Osteoblast (primary cell): ENCODE results near the gene LAMA1. TPM values are rescaled to one million over a fixed set of nuclear protein-coding genes. Genes with fewer than 3 reads are reported as not detected.

Experiments used
- DNase-seq: peaks from one replicate; pipeline ENCODE4 v3.0.0; 2011; ENCODE audit warnings: low spot score, mixed read lengths; ENCODE audit not compliant: insufficient read length; ENCODE audit errors: missing footprints
- H2AFZ ChIP-seq: 2 replicates; pipeline ENCODE4 v1.6.0; 2011; ENCODE audit warnings: mild to moderate bottlenecking, low read length
- H3K27ac ChIP-seq: 2 replicates; pipeline ENCODE4 v1.5.1; 2011; ENCODE audit warnings: mild to moderate bottlenecking, low read depth, low read length, moderate library complexity
- H3K27me3 ChIP-seq: 2 replicates; pipeline ENCODE4 v1.6.0; 2012; ENCODE audit warnings: mild to moderate bottlenecking, control low read depth, inconsistent platforms, low read length, moderate library complexity; ENCODE audit not compliant: insufficient read depth
- H3K36me3 ChIP-seq: 2 replicates; pipeline ENCODE4 v1.5.1; 2011; ENCODE audit warnings: mild to moderate bottlenecking, low read length, control low read depth, moderate library complexity; ENCODE audit not compliant: insufficient read depth
- H3K4me1 ChIP-seq: 2 replicates; pipeline ENCODE4 v1.5.1; 2011; ENCODE audit warnings: mild to moderate bottlenecking, low read length, control low read depth, moderate library complexity; ENCODE audit not compliant: insufficient read depth
- H3K4me2 ChIP-seq: 2 replicates; pipeline ENCODE4 v1.6.0; 2011; ENCODE audit warnings: mild to moderate bottlenecking, low read length; ENCODE audit not compliant: insufficient read depth
- H3K4me3 ChIP-seq: fragments of 200-600 bp; sonication (generic); 3 replicates; pipeline ENCODE4 v1.5.1; 2012; ENCODE audit warnings: mild to moderate bottlenecking, low read length, inconsistent platforms; ENCODE audit not compliant: insufficient read depth
- H3K79me2 ChIP-seq: 2 replicates; pipeline ENCODE4 v1.6.0; 2012; ENCODE audit warnings: mild to moderate bottlenecking, low read length, control low read depth, inconsistent platforms; ENCODE audit not compliant: insufficient read depth
- H3K9me3 ChIP-seq: 2 replicates; pipeline ENCODE4 v1.5.1; 2011; ENCODE audit warnings: low read depth, low read length, control low read depth
- H4K20me1 ChIP-seq: 2 replicates; pipeline ENCODE4 v1.6.0; 2012; ENCODE audit warnings: mild to moderate bottlenecking, low read length, control low read depth; ENCODE audit not compliant: insufficient read depth
- CTCF ChIP-seq: IDR thresholded peaks from 2 replicates; pipeline ENCODE4 v1.5.1; 2011; ENCODE audit warnings: mild to moderate bottlenecking, low read depth, low read length, moderate library complexity; ENCODE audit errors: extremely low read depth
- total RNA-seq: library from RNA; depleted of rRNA; stranded (reverse); fragments of >200 nt; gene quantifications from 2 replicates; pipeline ENCODE4 v1.2.3, GENCODE V29; 2012

Gene LAMA1
- total RNA-seq, 1 donor = 8.3 TPM

- no peak overlapping the region for H3K4me2 ChIP-seq
- no peak overlapping the region for H2AFZ ChIP-seq
- peaks cover 6% of the 10 kb centered on the region for H3K36me3 ChIP-seq
- no peak overlapping the region for H3K4me3 ChIP-seq
- no peak overlapping the region for H3K27ac ChIP-seq
- TF ChIP-seq CTCF = no peak
- no peaks in the 10 kb centered on the region for H3K27me3 ChIP-seq
- no peaks in the 10 kb centered on the region for H3K4me1 ChIP-seq
- H3K79me2 ChIP-seq = no peaks in the 10 kb centered on the region
- H4K20me1 ChIP-seq = no peaks in the 10 kb centered on the region
- H3K9me3 ChIP-seq = no peaks in the 10 kb centered on the region
- no peak for DNase-seq
These were observed 137.2 kb downstream of the LAMA1 start for GRCh38 chr18:6980363-6980762.

- Histone ChIP-seq H3K4me1 (no peaks in the 10 kb centered on the region), H3K27me3 (no peaks in the 10 kb centered on the region), H3K4me3 (no peak overlapping the region), H3K79me2 (no peaks in the 10 kb centered on the region), H3K36me3 (peaks cover 6% of the 10 kb centered on the region), H3K9me3 (no peaks in the 10 kb centered on the region), H4K20me1 (no peaks in the 10 kb centered on the region), H3K27ac (no peak overlapping the region), H3K4me2 (no peak overlapping the region), H2AFZ (no peak overlapping the region)
- DNase-seq = no peak
- no peak for TF ChIP-seq CTCF
These were observed 137.6 kb downstream of the LAMA1 start for GRCh38 chr18:6979954-6980353.

DNA sequence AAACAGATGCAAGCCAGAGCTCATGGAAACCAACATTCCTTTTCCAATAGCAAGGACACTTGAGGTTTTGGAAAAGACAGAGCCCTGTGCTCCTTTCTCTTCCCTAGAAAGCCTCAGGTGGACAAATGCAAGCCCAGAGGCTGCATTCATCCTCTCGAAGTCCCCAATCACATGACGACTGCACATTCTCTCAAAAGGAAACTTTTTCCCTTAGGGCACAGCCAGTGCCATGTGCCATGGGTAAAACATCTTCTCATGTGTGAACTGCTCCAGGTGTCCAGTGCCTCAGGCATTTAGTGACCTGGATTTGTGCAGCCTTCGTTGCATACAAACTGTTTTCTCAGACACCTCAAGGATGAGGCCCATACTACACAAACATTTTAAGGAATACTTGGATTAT is 140.7 kb downstream of the LAMA1 start:
- Histone ChIP-seq H3K4me2 (no peak overlapping the region), H3K27ac (no peak overlapping the region), H3K27me3 (no peaks in the 10 kb centered on the region), H3K4me3 (no peak overlapping the region), H3K9me3 (no peaks in the 10 kb centered on the region), H3K4me1 (no peaks in the 10 kb centered on the region), H3K36me3 (no peaks in the 10 kb centered on the region), H4K20me1 (no peaks in the 10 kb centered on the region), H3K79me2 (no peaks in the 10 kb centered on the region), H2AFZ (no peak overlapping the region)
- no peak for TF ChIP-seq CTCF
- no peak for DNase-seq

DNA sequence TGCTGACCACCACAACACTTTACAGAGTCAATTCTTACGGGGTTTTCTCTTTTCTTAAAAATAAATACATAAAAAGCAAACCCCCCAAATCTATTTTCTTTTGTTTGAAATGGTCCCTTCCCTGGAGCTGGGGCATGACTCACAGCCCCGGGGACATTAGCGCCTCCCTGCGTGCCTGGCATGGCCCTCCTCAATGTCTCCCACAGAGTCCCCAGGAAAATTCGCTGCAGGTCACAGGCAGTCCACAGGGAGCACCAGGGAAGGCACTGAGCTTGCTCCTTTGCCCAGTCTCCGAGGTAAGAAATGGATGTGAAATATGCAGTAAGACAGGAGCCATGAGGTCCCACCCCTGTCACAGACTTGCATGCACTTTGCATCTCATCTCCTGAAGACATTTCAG is 142.5 kb downstream of the LAMA1 start:
- no peak overlapping the region for H2AFZ ChIP-seq
- no peaks in the 10 kb centered on the region for H3K36me3 ChIP-seq
- no peaks in the 10 kb centered on the region for H3K9me3 ChIP-seq
- H3K4me2 ChIP-seq = no peak overlapping the region
- H4K20me1 ChIP-seq = no peaks in the 10 kb centered on the region
- no peaks in the 10 kb centered on the region for H3K79me2 ChIP-seq
- DNase-seq = no peak
- no peak overlapping the region for H3K4me3 ChIP-seq
- no peaks in the 10 kb centered on the region for H3K27me3 ChIP-seq
- H3K4me1 ChIP-seq = no peaks in the 10 kb centered on the region
- TF ChIP-seq CTCF = no peak
- H3K27ac ChIP-seq = no peak overlapping the region
